Osteoblast (primary cell): Measurements from ENCODE around the gene PDZK1IP1. TPM values are rescaled to one million over a fixed set of nuclear protein-coding genes. Genes with fewer than 3 reads are reported as not detected.
A peak's percentile ranks its signal among the peaks of the same experiment; 100 is the strongest.

ENCODE experiments used
- DNase-seq: peaks from one replicate; pipeline ENCODE4 v3.0.0; 2011; ENCODE audit warnings: low spot score, mixed read lengths; ENCODE audit not compliant: insufficient read length; ENCODE audit errors: missing footprints
- H2AFZ ChIP-seq: 2 replicates; pipeline ENCODE4 v1.6.0; 2011; ENCODE audit warnings: mild to moderate bottlenecking, low read length
- H3K27ac ChIP-seq: 2 replicates; pipeline ENCODE4 v1.5.1; 2011; ENCODE audit warnings: mild to moderate bottlenecking, low read depth, low read length, moderate library complexity
- H3K27me3 ChIP-seq: 2 replicates; pipeline ENCODE4 v1.6.0; 2012; ENCODE audit warnings: mild to moderate bottlenecking, control low read depth, inconsistent platforms, low read length, moderate library complexity; ENCODE audit not compliant: insufficient read depth
- H3K36me3 ChIP-seq: 2 replicates; pipeline ENCODE4 v1.5.1; 2011; ENCODE audit warnings: mild to moderate bottlenecking, low read length, control low read depth, moderate library complexity; ENCODE audit not compliant: insufficient read depth
- H3K4me1 ChIP-seq: 2 replicates; pipeline ENCODE4 v1.5.1; 2011; ENCODE audit warnings: mild to moderate bottlenecking, low read length, control low read depth, moderate library complexity; ENCODE audit not compliant: insufficient read depth
- H3K4me2 ChIP-seq: 2 replicates; pipeline ENCODE4 v1.6.0; 2011; ENCODE audit warnings: mild to moderate bottlenecking, low read length; ENCODE audit not compliant: insufficient read depth
- H3K4me3 ChIP-seq: fragments of 200-600 bp; sonication (generic); 3 replicates; pipeline ENCODE4 v1.5.1; 2012; ENCODE audit warnings: mild to moderate bottlenecking, low read length, inconsistent platforms; ENCODE audit not compliant: insufficient read depth
- H3K79me2 ChIP-seq: 2 replicates; pipeline ENCODE4 v1.6.0; 2012; ENCODE audit warnings: mild to moderate bottlenecking, low read length, control low read depth, inconsistent platforms; ENCODE audit not compliant: insufficient read depth
- H3K9me3 ChIP-seq: 2 replicates; pipeline ENCODE4 v1.5.1; 2011; ENCODE audit warnings: low read depth, low read length, control low read depth
- H4K20me1 ChIP-seq: 2 replicates; pipeline ENCODE4 v1.6.0; 2012; ENCODE audit warnings: mild to moderate bottlenecking, low read length, control low read depth; ENCODE audit not compliant: insufficient read depth
- CTCF ChIP-seq: IDR thresholded peaks from 2 replicates; pipeline ENCODE4 v1.5.1; 2011; ENCODE audit warnings: mild to moderate bottlenecking, low read depth, low read length, moderate library complexity; ENCODE audit errors: extremely low read depth
- total RNA-seq: library from RNA; depleted of rRNA; stranded (reverse); fragments of >200 nt; gene quantifications from 2 replicates; pipeline ENCODE4 v1.2.3, GENCODE V29; 2012

The PDZK1IP1 gene
- total RNA-seq, 1 donor = not detected

GRCh38 chr1:47184822-47185677 lies 4.8 kb downstream of the PDZK1IP1 start:
- Histone ChIP-seq H3K79me2 (no peaks in the 10 kb centered on the region), H3K36me3 (no peaks in the 10 kb centered on the region)
- DNase-seq = peak; percentile 73

GRCh38 chr1:47184090-47184821 lies 5.6 kb downstream of the PDZK1IP1 start:
- H3K4me2 ChIP-seq = no peak overlapping the region
- no peaks in the 10 kb centered on the region for H3K27me3 ChIP-seq
- H3K27ac ChIP-seq = no peak overlapping the region
- no peak for TF ChIP-seq CTCF
- no peaks in the 10 kb centered on the region for H3K9me3 ChIP-seq
- no peaks in the 10 kb centered on the region for H4K20me1 ChIP-seq
- peaks cover 10% of the 10 kb centered on the region for H3K4me1 ChIP-seq
- no peak overlapping the region for H3K4me3 ChIP-seq
- DNase-seq = peak; percentile 78
- H2AFZ ChIP-seq = no peak overlapping the region
- H3K36me3 ChIP-seq = no peaks in the 10 kb centered on the region
- no peaks in the 10 kb centered on the region for H3K79me2 ChIP-seq

More at GRCh38 chr1:47184822-47185677, 4.8 kb downstream of the PDZK1IP1 start:
- Histone ChIP-seq H4K20me1 (no peaks in the 10 kb centered on the region), H3K4me2 (no peak overlapping the region), H3K4me3 (no peak overlapping the region), H3K27me3 (no peaks in the 10 kb centered on the region), H2AFZ (no peak overlapping the region), H3K27ac (no peak overlapping the region), H3K4me1 (peaks cover 5% of the 10 kb centered on the region), H3K9me3 (no peaks in the 10 kb centered on the region)
- no peak for TF ChIP-seq CTCF

- Histone ChIP-seq H3K4me2 (no peak overlapping the region), H3K27me3 (no peaks in the 10 kb centered on the region), H3K4me3 (no peak overlapping the region), H3K79me2 (no peaks in the 10 kb centered on the region), H3K36me3 (no peaks in the 10 kb centered on the region), H3K9me3 (no peaks in the 10 kb centered on the region), H3K4me1 (peaks cover 15% of the 10 kb centered on the region), H3K27ac (no peak overlapping the region), H2AFZ (no peak overlapping the region), H4K20me1 (no peaks in the 10 kb centered on the region)
- DNase-seq = no peak
- TF ChIP-seq CTCF = no peak
Observed at GRCh38 chr1:47183308-47184089, 6.3 kb downstream of the PDZK1IP1 start.
